IPS DF 4.7 (cell line): ENCODE data around the gene PCA3.
"Not testable (repeated sequence)": the region's sequence is repeated elsewhere in the genome, so short reads cannot be mapped to it uniquely, and the experiment has no call there.

Experiments
- DNase-seq: peaks from one replicate; pipeline ENCODE4 v3.0.0-alpha.2; 2013; ENCODE audit warnings: low spot score; ENCODE audit errors: extremely low read depth

PCA3 gene

GRCh38 chr9:76764138-76764537, at the start of gene PCA3:
Gene PCA3 (plus strand): TSS chr9:76764438.
- DNase-seq: no peak

- no peak for DNase-seq
Measured at GRCh38 chr9:76716085-76716672, 48.1 kb upstream of the PCA3 start.

- no peak for DNase-seq
Measured at GRCh38 chr9:76717176-76717575, 47.1 kb upstream of the PCA3 start.

- DNase-seq: no peak
Measured at GRCh38 chr9:76717613-76718012, 46.6 kb upstream of the PCA3 start.

GRCh38 chr9:76718166-76718565, 46.1 kb upstream of the PCA3 start:
- peak; percentile 3 for DNase-seq

- no peak for DNase-seq
Measured at GRCh38 chr9:76720245-76720644, 44.0 kb upstream of the PCA3 start.

GRCh38 chr9:76725011-76725546, 39.2 kb upstream of the PCA3 start:
- no peak for DNase-seq

- DNase-seq: no peak
Measured at GRCh38 chr9:76725885-76726284, 38.4 kb upstream of the PCA3 start.

GRCh38 chr9:76729116-76729515, 35.1 kb upstream of the PCA3 start:
- no peak for DNase-seq

- DNase-seq: no peak
Measured at GRCh38 chr9:76729980-76730737, 34.1 kb upstream of the PCA3 start.

- DNase-seq: no peak
Measured at GRCh38 chr9:76730801-76731200, 33.4 kb upstream of the PCA3 start.

GRCh38 chr9:76732341-76732958, 31.8 kb upstream of the PCA3 start:
- no peak for DNase-seq

- no peak for DNase-seq
Measured at GRCh38 chr9:76733096-76733495, 31.1 kb upstream of the PCA3 start.

- DNase-seq: no peak
Measured at GRCh38 chr9:76734716-76735115, 29.5 kb upstream of the PCA3 start.

GRCh38 chr9:76737154-76737902, 26.9 kb upstream of the PCA3 start:
- no peak for DNase-seq

GRCh38 chr9:76738402-76738801, 25.8 kb upstream of the PCA3 start:
- no peak for DNase-seq

- no peak for DNase-seq
Measured at GRCh38 chr9:76741524-76741923, 22.7 kb upstream of the PCA3 start.

- DNase-seq: not testable (repeated sequence)
Measured at GRCh38 chr9:76742890-76743289, 21.3 kb upstream of the PCA3 start.

GRCh38 chr9:76743931-76744330, 20.3 kb upstream of the PCA3 start:
- DNase-seq: no peak

- no peak for DNase-seq
Measured at GRCh38 chr9:76744336-76744735, 19.9 kb upstream of the PCA3 start.

GRCh38 chr9:76751001-76751400, 13.2 kb upstream of the PCA3 start:
- DNase-seq: no peak

- no peak for DNase-seq
Measured at GRCh38 chr9:76756268-76756640, 8.0 kb upstream of the PCA3 start.
